GM19463 (cell line): ENCODE measurements around the gene MCAT.

ENCODE experiments used
- ATAC-seq: cut with Tn5 transposase; IDR thresholded peaks from one replicate; pipeline ENCODE4 v1.9.1; 2021; ENCODE audit warnings: mild to moderate bottlenecking, moderate library complexity; ENCODE audit not compliant: unreplicated experiment

MCAT gene

GRCh38 chr22:43173566-43173965, 30.4 kb upstream of the MCAT start:
- ATAC-seq = no peak

- no peak for ATAC-seq
Measured at GRCh38 chr22:43172191-43172590, 29.0 kb upstream of the MCAT start.

DNA sequence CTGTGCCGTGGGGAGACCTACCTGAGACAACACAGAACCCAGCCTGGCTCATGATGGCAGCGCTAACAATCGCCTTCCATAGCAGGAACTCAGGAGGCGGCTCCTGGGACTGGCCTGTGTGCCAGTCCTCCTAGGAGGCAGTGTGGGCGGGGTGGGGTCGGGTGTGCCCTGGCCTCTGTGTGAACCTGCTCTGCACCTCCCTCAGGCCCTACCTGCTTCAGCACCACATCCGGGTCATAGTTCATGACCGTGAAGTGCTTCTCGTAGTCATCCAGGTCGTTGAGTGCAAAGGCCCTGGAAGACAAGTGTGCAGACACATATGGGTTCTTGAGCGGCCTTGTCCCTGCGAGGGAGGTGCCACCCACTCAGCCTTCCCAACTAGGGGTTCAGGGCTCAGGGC, 28.4 kb upstream of the MCAT start:
- no peak for ATAC-seq

GRCh38 chr22:43171019-43171491, 27.9 kb upstream of the MCAT start:
- ATAC-seq = no peak

- ATAC-seq = no peak
Measured at GRCh38 chr22:43170131-43170480, 26.9 kb upstream of the MCAT start.

DNA sequence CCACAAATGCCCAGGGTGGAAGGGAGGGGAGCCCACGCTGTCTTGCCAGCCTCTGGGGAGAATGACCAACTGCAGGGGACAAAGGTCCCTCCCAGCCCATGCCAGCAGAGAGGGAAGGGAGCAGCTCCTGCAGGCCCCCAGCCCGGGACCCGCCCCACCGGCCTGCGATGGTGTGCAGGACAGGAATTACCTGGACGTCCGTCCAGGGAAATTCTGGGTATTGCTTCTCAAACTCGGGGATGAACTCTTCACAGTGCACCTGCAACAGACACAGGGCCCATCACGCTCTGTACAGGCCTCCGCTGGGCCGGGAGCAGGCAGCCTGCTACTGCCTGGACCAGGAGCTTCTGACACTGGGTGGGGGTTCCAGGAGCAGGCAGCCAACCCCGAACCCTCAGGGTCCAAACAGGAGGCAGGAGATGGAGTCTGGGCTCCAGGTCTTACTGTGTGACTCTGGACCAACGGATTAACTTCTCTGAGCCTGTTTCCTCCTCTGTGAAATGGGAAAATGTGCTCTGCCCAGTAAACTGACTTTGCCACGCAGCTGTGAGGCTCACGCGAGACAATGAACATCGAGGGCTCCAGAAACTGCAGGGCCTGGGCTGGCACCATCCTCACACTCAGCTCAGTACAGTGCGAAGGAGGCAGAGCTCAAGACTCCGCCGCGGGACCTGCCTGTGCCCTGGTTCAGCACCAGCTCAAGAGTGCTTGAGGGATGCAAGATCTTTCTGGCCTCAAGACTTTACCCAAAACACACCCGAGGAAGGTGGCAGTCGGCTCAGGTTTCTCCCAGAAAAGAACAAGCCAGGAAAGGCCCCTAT, 26.3 kb upstream of the MCAT start:
- no peak for ATAC-seq

GRCh38 chr22:43168471-43169309, 25.5 kb upstream of the MCAT start:
- ATAC-seq = no peak

- no peak for ATAC-seq
Measured at GRCh38 chr22:43167001-43167589, 23.9 kb upstream of the MCAT start.

DNA sequence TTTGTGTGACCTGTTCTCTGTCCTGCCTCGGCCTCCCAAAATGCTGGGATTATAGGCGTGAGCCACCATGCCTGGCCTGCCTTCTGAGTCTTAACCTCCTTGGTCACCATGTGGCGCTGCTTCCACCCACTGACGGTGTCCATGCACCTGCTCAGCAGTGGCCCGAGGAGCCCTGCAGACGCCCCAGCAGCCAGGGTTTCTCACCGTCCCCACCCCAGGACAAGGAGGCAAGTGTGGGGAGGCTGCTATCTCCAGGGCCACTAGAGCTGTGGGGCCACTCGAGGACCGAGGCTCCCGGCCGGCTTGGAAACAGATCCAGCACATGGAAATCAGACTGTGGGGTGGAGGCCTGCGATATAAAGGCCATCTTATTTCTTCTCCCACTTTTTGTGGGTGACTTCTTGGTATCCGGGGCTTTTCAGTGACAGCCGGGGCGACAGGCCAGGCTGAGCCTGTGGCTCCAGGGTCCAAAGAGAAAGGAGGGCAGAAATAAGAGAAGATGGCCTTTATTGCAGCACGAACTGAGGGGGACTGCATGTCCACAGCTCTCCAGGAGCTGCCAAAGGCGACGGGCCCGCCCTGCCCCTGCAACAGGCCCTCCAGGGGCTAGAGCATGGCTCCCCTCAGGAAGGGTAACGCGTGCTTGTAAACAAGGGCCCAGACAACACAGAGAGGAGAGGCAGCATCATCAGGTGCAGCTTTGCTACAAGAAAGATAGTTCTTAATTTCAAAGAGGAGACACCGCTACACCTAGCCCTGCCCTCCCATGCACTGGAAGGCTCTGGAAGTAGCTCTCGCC, 23.1 kb upstream of the MCAT start:
- ATAC-seq = no peak

GRCh38 chr22:43164636-43165035, 21.4 kb upstream of the MCAT start:
- no peak for ATAC-seq

- ATAC-seq = no peak
Measured at GRCh38 chr22:43163241-43163795, 20.1 kb upstream of the MCAT start.

GRCh38 chr22:43162412-43163150, 19.4 kb upstream of the MCAT start:
- ATAC-seq = no peak

GRCh38 chr22:43160497-43161126, 17.4 kb upstream of the MCAT start:
- ATAC-seq = no peak

- no peak for ATAC-seq
Measured at GRCh38 chr22:43159484-43160178, 16.4 kb upstream of the MCAT start.

GRCh38 chr22:43158778-43159483, 15.7 kb upstream of the MCAT start:
- ATAC-seq = no peak

- no peak for ATAC-seq
Measured at GRCh38 chr22:43157874-43158546, 14.8 kb upstream of the MCAT start.

DNA sequence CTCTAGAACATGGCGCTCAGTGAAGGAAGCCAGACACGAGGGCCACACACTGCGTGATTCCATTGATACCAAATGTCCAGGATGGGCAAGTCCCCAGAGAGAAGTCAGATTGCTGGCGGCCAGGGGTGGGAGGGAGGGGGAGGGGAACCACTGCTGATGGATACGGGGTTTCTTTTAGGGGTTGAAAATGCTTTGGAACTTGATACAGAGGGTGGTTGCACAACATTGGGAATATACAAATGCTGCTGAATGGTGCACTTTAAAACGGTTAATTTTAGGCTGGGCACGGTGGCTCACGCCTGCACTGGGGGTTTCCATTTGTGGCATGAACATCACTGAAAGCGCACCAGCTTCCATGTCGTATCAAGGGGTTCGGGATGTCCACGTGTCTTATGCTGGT, 13.2 kb upstream of the MCAT start:
- no peak for ATAC-seq

- no peak for ATAC-seq
Measured at GRCh38 chr22:43155789-43156188, 12.6 kb upstream of the MCAT start.
